Esophagus muscularis mucosa (tissue), 4 donors: ENCODE measurements around the gene MRPS7.
A peak's percentile ranks its signal among the peaks of the same experiment; 100 is the strongest.

Experiments used
- EP300 ChIP-seq: sonication (generic); formaldehyde crosslinking; IDR thresholded peaks from one replicate; pipeline ENCODE4 v1.6.1; 2017; ENCODE audit warnings: antibody characterized with exemption
- POLR2AphosphoS5 ChIP-seq, 2 donors: sonication (generic); formaldehyde crosslinking; IDR thresholded peaks; one replicate each; pipeline ENCODE4 v1.6.1; 2017; ENCODE audit warnings: antibody characterized with exemption in 2 of 2
- TF ChIP-seq, protein P1 (sequence below), 3 experiments: fragments of 200-600 bp in 2 of 3; fragments of 450-650 bp in 1 of 3; sonication (generic) in 2 of 3; IDR thresholded peaks; one replicate each; pipeline ENCODE4 v1.5.1; 2017 to 2019; ENCODE audit warnings: antibody characterized with exemption in 3 of 3, mild to moderate bottlenecking in 2 of 3, moderate library complexity in 1 of 3

DNA sequence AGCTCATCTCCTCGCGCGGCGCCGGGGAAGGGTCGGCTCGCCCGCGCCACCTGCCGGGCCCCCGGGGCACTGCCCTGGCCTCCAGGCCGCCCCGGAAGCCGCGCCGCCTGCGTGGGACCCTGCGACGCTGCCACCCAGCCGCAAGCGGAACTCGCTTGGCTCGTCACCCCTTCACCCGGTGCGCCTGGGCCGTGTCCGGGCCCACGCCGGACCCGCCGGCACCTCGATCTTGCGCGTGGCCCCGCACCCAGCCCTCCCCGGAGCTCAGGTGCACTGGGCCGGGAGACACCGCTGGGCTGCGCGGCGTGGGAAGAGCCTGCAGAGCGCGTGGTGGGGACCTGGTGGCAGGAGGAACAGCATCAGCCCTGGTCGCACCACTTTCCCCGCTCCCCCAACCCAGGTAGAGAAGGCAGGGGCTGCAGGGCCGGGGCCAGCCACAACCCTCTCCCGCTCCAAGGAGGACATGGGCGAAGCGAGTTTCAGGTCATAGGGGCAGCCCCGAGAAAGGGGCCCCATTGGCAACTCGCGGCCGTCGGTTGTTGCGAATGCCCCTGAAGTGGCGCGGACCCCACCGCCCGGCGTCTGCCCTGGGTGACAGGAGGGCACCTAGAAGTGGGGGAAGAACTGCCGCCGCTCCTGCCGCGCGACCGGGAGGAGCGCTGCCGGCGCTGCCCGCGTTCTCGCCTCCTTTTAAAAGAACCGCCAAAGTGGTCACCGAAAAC is 9.7 kb downstream of the MRPS7 start:
- TF ChIP-seq EP300 (no peak), POLR2AphosphoS5 (IDR thresholded peaks at IDR 0.05) (peak in 1 of 2 donors; percentile 9)
- TF ChIP-seq, protein P1, sequence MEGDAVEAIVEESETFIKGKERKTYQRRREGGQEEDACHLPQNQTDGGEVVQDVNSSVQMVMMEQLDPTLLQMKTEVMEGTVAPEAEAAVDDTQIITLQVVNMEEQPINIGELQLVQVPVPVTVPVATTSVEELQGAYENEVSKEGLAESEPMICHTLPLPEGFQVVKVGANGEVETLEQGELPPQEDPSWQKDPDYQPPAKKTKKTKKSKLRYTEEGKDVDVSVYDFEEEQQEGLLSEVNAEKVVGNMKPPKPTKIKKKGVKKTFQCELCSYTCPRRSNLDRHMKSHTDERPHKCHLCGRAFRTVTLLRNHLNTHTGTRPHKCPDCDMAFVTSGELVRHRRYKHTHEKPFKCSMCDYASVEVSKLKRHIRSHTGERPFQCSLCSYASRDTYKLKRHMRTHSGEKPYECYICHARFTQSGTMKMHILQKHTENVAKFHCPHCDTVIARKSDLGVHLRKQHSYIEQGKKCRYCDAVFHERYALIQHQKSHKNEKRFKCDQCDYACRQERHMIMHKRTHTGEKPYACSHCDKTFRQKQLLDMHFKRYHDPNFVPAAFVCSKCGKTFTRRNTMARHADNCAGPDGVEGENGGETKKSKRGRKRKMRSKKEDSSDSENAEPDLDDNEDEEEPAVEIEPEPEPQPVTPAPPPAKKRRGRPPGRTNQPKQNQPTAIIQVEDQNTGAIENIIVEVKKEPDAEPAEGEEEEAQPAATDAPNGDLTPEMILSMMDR (IDR thresholded peaks at IDR 0.05) = peak; percentile 86 to 97 (median 90)
